ENCODE measurements around the gene KPNA6. TPM values are rescaled to one million over a fixed set of nuclear protein-coding genes. Genes with fewer than 3 reads are reported as not detected.

KPNA6 gene
- total and polyA plus RNA-seq, 9 of the 15 experiments (the other 6 are each of a cell fraction or from before 2014, with no cell fraction given), result 20.1 to 54.6 (median 32.2) TPM

- TF ChIP-seq, protein P1, sequence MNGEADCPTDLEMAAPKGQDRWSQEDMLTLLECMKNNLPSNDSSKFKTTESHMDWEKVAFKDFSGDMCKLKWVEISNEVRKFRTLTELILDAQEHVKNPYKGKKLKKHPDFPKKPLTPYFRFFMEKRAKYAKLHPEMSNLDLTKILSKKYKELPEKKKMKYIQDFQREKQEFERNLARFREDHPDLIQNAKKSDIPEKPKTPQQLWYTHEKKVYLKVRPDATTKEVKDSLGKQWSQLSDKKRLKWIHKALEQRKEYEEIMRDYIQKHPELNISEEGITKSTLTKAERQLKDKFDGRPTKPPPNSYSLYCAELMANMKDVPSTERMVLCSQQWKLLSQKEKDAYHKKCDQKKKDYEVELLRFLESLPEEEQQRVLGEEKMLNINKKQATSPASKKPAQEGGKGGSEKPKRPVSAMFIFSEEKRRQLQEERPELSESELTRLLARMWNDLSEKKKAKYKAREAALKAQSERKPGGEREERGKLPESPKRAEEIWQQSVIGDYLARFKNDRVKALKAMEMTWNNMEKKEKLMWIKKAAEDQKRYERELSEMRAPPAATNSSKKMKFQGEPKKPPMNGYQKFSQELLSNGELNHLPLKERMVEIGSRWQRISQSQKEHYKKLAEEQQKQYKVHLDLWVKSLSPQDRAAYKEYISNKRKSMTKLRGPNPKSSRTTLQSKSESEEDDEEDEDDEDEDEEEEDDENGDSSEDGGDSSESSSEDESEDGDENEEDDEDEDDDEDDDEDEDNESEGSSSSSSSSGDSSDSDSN (IDR thresholded peaks at IDR 0.05; ENCODE audit: borderline replicate concordance in 1 of 2, low read depth in 2 of 2, low read length in 2 of 2), result no peak
- TF ChIP-seq TAF9B (IDR thresholded peaks at IDR 0.05; ENCODE audit: partially characterized antibody) (no peak), MAFK (IDR thresholded peaks at IDR 0.05; ENCODE audit: low read length) (no peak), EP400 (IDR thresholded peaks at IDR 0.05) (no peak)
- TF ChIP-seq, protein P2, sequence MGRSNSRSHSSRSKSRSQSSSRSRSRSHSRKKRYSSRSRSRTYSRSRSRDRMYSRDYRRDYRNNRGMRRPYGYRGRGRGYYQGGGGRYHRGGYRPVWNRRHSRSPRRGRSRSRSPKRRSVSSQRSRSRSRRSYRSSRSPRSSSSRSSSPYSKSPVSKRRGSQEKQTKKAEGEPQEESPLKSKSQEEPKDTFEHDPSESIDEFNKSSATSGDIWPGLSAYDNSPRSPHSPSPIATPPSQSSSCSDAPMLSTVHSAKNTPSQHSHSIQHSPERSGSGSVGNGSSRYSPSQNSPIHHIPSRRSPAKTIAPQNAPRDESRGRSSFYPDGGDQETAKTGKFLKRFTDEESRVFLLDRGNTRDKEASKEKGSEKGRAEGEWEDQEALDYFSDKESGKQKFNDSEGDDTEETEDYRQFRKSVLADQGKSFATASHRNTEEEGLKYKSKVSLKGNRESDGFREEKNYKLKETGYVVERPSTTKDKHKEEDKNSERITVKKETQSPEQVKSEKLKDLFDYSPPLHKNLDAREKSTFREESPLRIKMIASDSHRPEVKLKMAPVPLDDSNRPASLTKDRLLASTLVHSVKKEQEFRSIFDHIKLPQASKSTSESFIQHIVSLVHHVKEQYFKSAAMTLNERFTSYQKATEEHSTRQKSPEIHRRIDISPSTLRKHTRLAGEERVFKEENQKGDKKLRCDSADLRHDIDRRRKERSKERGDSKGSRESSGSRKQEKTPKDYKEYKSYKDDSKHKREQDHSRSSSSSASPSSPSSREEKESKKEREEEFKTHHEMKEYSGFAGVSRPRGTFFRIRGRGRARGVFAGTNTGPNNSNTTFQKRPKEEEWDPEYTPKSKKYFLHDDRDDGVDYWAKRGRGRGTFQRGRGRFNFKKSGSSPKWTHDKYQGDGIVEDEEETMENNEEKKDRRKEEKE (IDR thresholded peaks at IDR 0.05; ENCODE audit: borderline replicate concordance in 1 of 2, control insufficient read depth in 1 of 2, low read depth in 2 of 2, low read length in 1 of 2), result no peak
Measured at GRCh38 chr1:32116531-32116930, 8.7 kb downstream of the KPNA6 start (continued).
